Common myeloid progenitor, CD34-positive (primary cell): ENCODE data around the gene MSI2.

Source experiments
- CTCF ChIA-PET: fragments of 350-600 bp; sonication (Branson Sonifier 250); formaldehyde crosslinking; loops from one replicate; lab custom pipeline; 2021; ENCODE audit warnings: antibody characterized with exemption; lab: Charles Lee
- POLR2A ChIA-PET: fragments of 350-600 bp; sonication (Branson Sonifier 250); formaldehyde crosslinking; loops from one replicate; lab custom pipeline; 2021; ENCODE audit warnings: antibody characterized with exemption; lab: Charles Lee
- DNase-seq, 3 donors: peaks; one replicate each; pipeline versions ENCODE4 v3.0.0 to v3.0.0-alpha.2; 2013
- H3K27ac ChIP-seq, 2 experiments: 1 replicate in 1 of 2; 2 replicates in 1 of 2; pipeline ENCODE4 v1.7.0; 2013; ENCODE audit warnings: inconsistent platforms in 2 of 2, low read length in 2 of 2, mild to moderate bottlenecking in 2 of 2, low read depth in 1 of 2, moderate library complexity in 1 of 2; ENCODE audit not compliant: severe bottlenecking in 2 of 2, insufficient read depth in 1 of 2, poor library complexity in 1 of 2
- H3K27me3 ChIP-seq, 5 experiments: replicated peaks in 2 of 5; 1 replicate in 3 of 5; 2 replicates in 2 of 5; pipeline versions ENCODE4 v1.6.1 to v1.7.0; 2013; ENCODE audit warnings: low read length in 4 of 5, mild to moderate bottlenecking in 2 of 5, moderate library complexity in 2 of 5, inconsistent platforms in 1 of 5; ENCODE audit not compliant: insufficient read depth in 5 of 5, control insufficient read depth in 4 of 5
- H3K36me3 ChIP-seq, 4 experiments: 1 replicate in 2 of 4; 2 replicates in 2 of 4; pipeline versions ENCODE4 v1.6.1 to v1.7.0; 2013; ENCODE audit warnings: low read length in 3 of 4, control low read depth in 1 of 4, mild to moderate bottlenecking in 1 of 4; ENCODE audit not compliant: control insufficient read depth in 4 of 4, insufficient read depth in 4 of 4
- H3K4me1 ChIP-seq, 4 experiments: 1 replicate in 3 of 4; 2 replicates in 1 of 4; pipeline versions ENCODE4 v1.6.1 to v1.7.1; 2013; ENCODE audit warnings: low read length in 3 of 4, mild to moderate bottlenecking in 3 of 4, control low read depth in 1 of 4, inconsistent platforms in 1 of 4, moderate library complexity in 1 of 4; ENCODE audit not compliant: control insufficient read depth in 4 of 4, insufficient read depth in 4 of 4; ENCODE audit errors: control extremely low read depth in 1 of 4
- H3K4me3 ChIP-seq, 7 experiments: 1 replicate in 4 of 7; 2 replicates in 3 of 7; pipeline versions ENCODE4 v1.5.1 to v1.7.0; 2013; ENCODE audit warnings: mild to moderate bottlenecking in 7 of 7, low read length in 6 of 7, moderate library complexity in 6 of 7, inconsistent platforms in 2 of 7, low read depth in 2 of 7, control low read depth in 1 of 7; ENCODE audit not compliant: insufficient read depth in 4 of 7, control insufficient read depth in 1 of 7; ENCODE audit errors: extremely low read depth in 1 of 7
- H3K9me3 ChIP-seq, 5 experiments: 1 replicate in 4 of 5; 2 replicates in 1 of 5; pipeline versions ENCODE4 v1.6.1 to v1.7.1; 2013; ENCODE audit warnings: low read length in 4 of 5, mild to moderate bottlenecking in 2 of 5, inconsistent platforms in 1 of 5, low read depth in 1 of 5, moderate library complexity in 1 of 5; ENCODE audit not compliant: control insufficient read depth in 4 of 5, insufficient read depth in 2 of 5; ENCODE audit errors: control extremely low read depth in 1 of 5
- WGBS: methylation state at CpG from one replicate; pipeline ENCODE4 v1.1.5; 2013; ENCODE audit not compliant: insufficient coverage; 5-methylcytosine and 5-hydroxymethylcytosine counted together

Gene MSI2

GRCh38 chr17:57559226-57559625 is 302.9 kb downstream of the MSI2 start:
- no peaks in the 10 kb centered on the region for H3K27me3 ChIP-seq
- 72% methylated on average over 5 of the region's 7 CpGs for WGBS

GRCh38 chr17:57559634-57560318 is 303.5 kb downstream of the MSI2 start:
- DNase-seq = no peak

More at GRCh38 chr17:57559226-57559625, 302.9 kb downstream of the MSI2 start:
- no peak overlapping the region for H3K4me3 ChIP-seq
- ChIA-PET POLR2A (interaction anchor here (1.2 kb wide), 1 partner anchor 10 kb away, joined by 5 read pairs; no protein-coding TSS in a partner anchor), CTCF (interaction anchor here (0.9 kb wide), 1 partner anchor 316 kb away, joined by 3 read pairs; no protein-coding TSS in a partner anchor)
- peaks cover 7 to 77% (median 30%) of the 10 kb centered on the region in 4 experiments for H3K36me3 ChIP-seq
- no peak for DNase-seq
- H3K9me3 ChIP-seq = no peaks in the 10 kb centered on the region
- H3K27ac ChIP-seq = no peak overlapping the region
- peaks cover 14 to 81% (median 67%) of the 10 kb centered on the region in 4 experiments for H3K4me1 ChIP-seq

GRCh38 chr17:57560319-57560705 is 304.0 kb downstream of the MSI2 start:
- ChIA-PET POLR2A (interaction anchor here (1.2 kb wide), 1 partner anchor 9 kb away, joined by 5 read pairs; no protein-coding TSS in a partner anchor), CTCF (interaction anchor here (0.8 to 2.1 kb wide), 3 partner anchors 15 to 317 kb away, joined by 3 to 4 read pairs (median 3); no protein-coding TSS in a partner anchor)
- WGBS = 97% methylated on average over 3 of the region's 4 CpGs
- DNase-seq = no peak
- Histone ChIP-seq H3K27ac (no peak overlapping the region), H3K9me3 (no peaks in the 10 kb centered on the region), H3K27me3 (no peaks in the 10 kb centered on the region), H3K4me3 (no peak overlapping the region), H3K4me1 (peaks cover 14 to 70% (median 56%) of the 10 kb centered on the region in 4 experiments), H3K36me3 (peaks cover 10 to 77% (median 37%) of the 10 kb centered on the region in 4 experiments)

More at GRCh38 chr17:57559634-57560318, 303.5 kb downstream of the MSI2 start:
- peaks cover 14 to 76% (median 62%) of the 10 kb centered on the region in 4 experiments for H3K4me1 ChIP-seq
- CTCF ChIA-PET = interaction anchor here (0.8 to 2.1 kb wide), 3 partner anchors 224 to 316 kb away, joined by 3 to 4 read pairs (median 3); no protein-coding TSS in a partner anchor
- H3K4me3 ChIP-seq = no peak overlapping the region
- POLR2A ChIA-PET = interaction anchor here (1.2 kb wide), 1 partner anchor 9 kb away, joined by 5 read pairs; no protein-coding TSS in a partner anchor
- 96% methylated on average over 10 of the region's 14 CpGs for WGBS
- H3K27ac ChIP-seq = no peak overlapping the region
- H3K9me3 ChIP-seq = no peaks in the 10 kb centered on the region
- H3K27me3 ChIP-seq = no peaks in the 10 kb centered on the region
- H3K36me3 ChIP-seq = peaks cover 7 to 77% (median 33%) of the 10 kb centered on the region in 4 experiments

GRCh38 chr17:57561072-57561861 is 304.9 kb downstream of the MSI2 start:
- Histone ChIP-seq H3K9me3 (no peaks in the 10 kb centered on the region), H3K4me3 (peak overlapping the region in 1 of 7 experiments; percentile 14), H3K36me3 (peaks cover 10 to 81% (median 43%) of the 10 kb centered on the region in 4 experiments), H3K27ac (no peak overlapping the region), H3K4me1 (peaks cover 13 to 61% (median 51%) of the 10 kb centered on the region in 4 experiments), H3K27me3 (no peaks in the 10 kb centered on the region)
- no peak for DNase-seq
- CTCF ChIA-PET = interaction anchor here (0.9 to 2.1 kb wide), 3 partner anchors 14 to 319 kb away, joined by 3 to 4 read pairs (median 4); no protein-coding TSS in a partner anchor
- POLR2A ChIA-PET = no interaction called here
- WGBS = 92% methylated on average over 11 of the region's 12 CpGs

- 100% methylated on average over 2 of the region's 7 CpGs for WGBS
- Histone ChIP-seq H3K36me3 (peaks cover 10 to 82% (median 44%) of the 10 kb centered on the region in 4 experiments), H3K4me3 (no peak overlapping the region), H3K27me3 (no peaks in the 10 kb centered on the region), H3K27ac (peak overlapping the region in 1 of 2 experiments; percentile 31), H3K9me3 (no peaks in the 10 kb centered on the region), H3K4me1 (peaks cover 8 to 51% (median 42%) of the 10 kb centered on the region in 4 experiments)
- POLR2A ChIA-PET = no interaction called here
- DNase-seq = no peak
- CTCF ChIA-PET = no interaction called here
Observed at GRCh38 chr17:57562184-57562698, 305.9 kb downstream of the MSI2 start.

GRCh38 chr17:57563958-57564357 is 307.6 kb downstream of the MSI2 start:
- Histone ChIP-seq H3K4me3 (no peak overlapping the region), H3K9me3 (no peaks in the 10 kb centered on the region), H3K4me1 (peaks cover 0 to 36% (median 26%) of the 10 kb centered on the region in 4 experiments), H3K36me3 (peaks cover 10 to 88% (median 52%) of the 10 kb centered on the region in 4 experiments), H3K27me3 (no peaks in the 10 kb centered on the region), H3K27ac (peak overlapping the region in 1 of 2 experiments; percentile 30)
- 98% methylated on average over 8 of the region's 8 CpGs for WGBS
- CTCF ChIA-PET = no interaction called here
- POLR2A ChIA-PET = no interaction called here
- DNase-seq = no peak
